ENCODE data around the gene JAG2.

Gene JAG2

DNA sequence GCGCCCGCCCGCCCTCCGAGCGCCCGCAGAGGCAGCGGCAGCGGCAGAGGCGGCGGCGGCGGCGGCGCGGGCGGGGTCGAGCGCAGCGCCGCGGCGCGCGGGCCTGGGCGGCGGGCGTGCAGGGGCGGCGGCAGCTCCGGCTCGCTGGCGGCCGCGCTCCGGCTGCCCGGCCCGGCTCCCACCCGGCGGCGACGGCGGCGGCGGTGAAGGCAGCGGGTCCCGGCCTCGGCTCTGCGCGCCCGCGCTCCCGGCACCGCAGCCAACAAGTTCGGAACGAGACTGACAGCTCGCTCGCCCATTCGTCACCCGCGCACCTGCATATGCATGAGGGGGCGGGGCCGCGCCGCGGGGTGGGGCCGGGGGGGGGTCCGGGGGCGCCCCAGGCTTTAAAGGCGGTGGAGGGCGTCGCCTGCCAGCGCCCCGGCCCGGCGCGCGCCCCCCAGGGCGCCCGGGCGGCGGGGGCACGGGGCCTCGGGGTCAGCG is at the start of gene JAG2:
TSS of gene JAG2 (minus strand) at position 281 of the 483 bp plus-strand sequence. CDS start 356 bp downstream, outside the sequence.
- in situ Hi-C loops (cut with HindIII; ENCODE audit: low sequenced_read_pairs) = no loop called here

DNA sequence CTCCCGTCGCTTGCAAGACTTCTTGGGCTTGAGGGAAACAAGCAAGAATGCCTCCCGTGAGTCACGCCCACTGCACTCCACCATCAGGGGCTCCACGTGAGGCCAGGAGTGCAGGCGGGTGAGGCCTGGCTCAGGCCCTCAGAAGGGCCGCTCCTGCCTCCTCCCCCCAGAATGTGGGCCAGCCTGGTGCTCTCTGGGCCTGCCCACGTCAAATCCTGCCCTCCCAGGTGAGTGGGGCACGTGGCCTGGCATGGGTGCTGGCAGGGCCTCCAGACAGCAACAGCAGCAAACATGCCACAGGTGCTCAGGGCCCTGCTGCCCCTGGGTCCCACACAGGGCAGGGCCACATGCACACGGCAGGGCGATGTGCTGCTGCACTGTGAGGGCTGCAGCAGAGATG is 49.2 kb upstream of the JAG2 start:
- in situ Hi-C loops (cut with HindIII; ENCODE audit: low sequenced_read_pairs) = no loop called here

- in situ Hi-C loops (cut with HindIII; ENCODE audit: low sequenced_read_pairs) = no loop called here
Observed at GRCh38 chr14:105216490-105217247, 48.1 kb upstream of the JAG2 start.

- in situ Hi-C loops (cut with HindIII; ENCODE audit: low sequenced_read_pairs) = no loop called here
Observed at GRCh38 chr14:105215602-105216001, 47.0 kb upstream of the JAG2 start.

DNA sequence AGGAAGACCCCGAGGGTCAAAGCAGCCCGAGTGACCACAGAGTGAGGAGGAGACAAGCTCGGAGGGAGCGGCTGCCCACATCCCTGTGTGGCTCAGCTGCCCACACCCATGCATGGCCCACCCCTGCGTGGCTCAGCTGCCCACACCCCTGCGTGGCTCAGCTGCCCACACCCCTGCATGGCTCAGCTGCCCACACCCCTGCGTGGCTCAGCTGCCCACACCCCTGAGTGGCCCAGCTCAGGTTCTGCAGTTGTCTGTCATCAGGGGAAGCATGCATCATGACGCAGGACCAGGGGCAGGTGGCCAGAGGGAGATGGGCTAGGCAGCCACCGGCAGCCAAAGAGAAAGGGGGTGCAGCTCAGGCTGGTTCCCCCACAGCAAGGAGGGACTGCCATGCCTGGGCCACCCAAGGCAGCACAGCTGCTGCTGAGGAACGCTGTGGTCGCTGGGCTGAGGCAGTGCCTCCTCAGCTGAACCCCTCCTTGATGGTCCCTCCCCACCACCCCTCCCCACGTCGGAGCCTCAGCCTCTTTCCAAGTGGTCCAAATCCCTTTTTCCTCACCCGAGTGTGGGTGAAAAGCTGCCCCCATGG is 45.8 kb upstream of the JAG2 start:
- in situ Hi-C loops (cut with HindIII; ENCODE audit: low sequenced_read_pairs) = no loop called here

- in situ Hi-C loops (cut with HindIII; ENCODE audit: low sequenced_read_pairs) = no loop called here
Observed at GRCh38 chr14:105213361-105213760, 44.8 kb upstream of the JAG2 start.

DNA sequence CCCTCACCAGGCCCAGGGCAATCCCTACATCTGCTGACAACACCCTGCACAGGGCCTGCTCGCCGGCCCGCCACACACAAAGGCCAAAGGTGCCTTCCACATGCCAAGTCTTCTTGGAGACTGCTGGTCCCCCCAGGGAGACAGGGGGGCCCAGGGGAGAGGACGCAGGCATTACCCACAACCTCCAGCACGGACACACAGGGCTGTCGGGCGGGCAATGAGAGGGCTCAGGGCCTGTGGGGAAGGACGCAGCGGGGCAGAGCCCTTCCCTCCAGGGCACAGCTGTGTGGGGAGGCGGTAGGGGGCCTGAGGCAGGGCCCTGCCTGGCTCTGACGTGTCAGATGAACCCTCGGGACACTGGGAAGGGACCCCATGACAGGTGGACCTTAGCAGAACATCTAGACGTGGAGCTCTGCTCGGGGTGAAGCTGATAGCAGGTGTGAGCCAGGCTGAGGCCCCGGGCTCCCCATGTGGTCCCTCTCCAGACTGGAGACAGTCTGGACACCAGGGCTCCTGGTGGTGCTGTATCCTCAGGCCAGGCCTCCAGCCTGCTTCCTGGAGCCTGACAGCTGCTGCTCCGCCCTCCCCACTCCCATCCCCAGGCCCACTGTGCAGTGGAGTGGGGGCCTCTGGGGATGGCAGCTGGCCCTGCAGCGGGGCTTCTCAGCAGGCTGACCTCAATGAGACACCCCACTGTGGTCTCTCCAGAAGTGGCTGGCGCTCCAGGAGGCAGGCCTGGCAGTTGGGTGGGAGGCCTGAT is 44.1 kb upstream of the JAG2 start:
- in situ Hi-C loops (cut with HindIII; ENCODE audit: low sequenced_read_pairs) = no loop called here

- in situ Hi-C loops (cut with HindIII; ENCODE audit: low sequenced_read_pairs) = no loop called here
Observed at GRCh38 chr14:105211758-105212089, 43.1 kb upstream of the JAG2 start.

- in situ Hi-C loops (cut with HindIII; ENCODE audit: low sequenced_read_pairs) = no loop called here
Observed at GRCh38 chr14:105211086-105211757, 42.6 kb upstream of the JAG2 start.

GRCh38 chr14:105210266-105211025 is 41.9 kb upstream of the JAG2 start:
- in situ Hi-C loops (cut with HindIII; ENCODE audit: low sequenced_read_pairs) = no loop called here

DNA sequence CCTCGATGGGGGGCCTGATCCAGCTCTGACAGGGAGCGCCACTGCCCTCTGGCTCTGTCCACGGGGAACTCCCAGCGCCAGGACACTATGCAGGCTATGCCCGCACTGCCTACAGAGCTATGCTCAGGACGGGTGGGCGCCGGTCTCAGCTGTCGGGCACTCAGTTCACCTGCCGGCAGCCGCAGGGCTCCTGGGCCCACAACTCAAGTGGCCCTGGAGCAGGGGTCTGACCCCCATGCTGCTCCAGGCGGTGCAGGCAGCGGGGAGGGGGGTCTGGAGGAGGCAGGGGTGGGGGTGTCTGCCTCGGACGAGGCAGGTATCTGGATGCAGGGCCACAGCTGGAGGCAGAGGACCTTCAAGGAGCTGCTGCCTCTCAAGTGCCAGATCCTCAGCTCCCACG is 41.1 kb upstream of the JAG2 start:
- in situ Hi-C loops (cut with HindIII; ENCODE audit: low sequenced_read_pairs) = no loop called here

GRCh38 chr14:105209091-105209490 is 40.5 kb upstream of the JAG2 start:
- in situ Hi-C loops (cut with HindIII; ENCODE audit: low sequenced_read_pairs) = no loop called here

DNA sequence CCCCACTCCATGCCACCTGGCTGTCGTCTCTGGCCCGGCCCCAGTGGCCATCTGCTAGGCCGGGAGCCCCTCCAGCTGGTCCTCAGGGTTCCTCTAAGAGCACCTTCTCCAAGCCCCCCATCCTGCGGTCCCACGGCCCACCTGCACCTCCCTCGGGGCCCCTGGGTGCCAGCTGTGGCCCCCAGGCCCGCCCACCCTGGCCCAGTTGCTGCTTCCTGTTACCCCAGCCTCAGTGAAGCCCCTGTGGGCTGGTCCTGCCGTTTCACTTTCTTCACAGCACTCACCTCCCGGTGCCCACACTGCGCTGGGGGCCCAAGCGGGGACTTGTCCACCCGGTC is 40.1 kb upstream of the JAG2 start:
- in situ Hi-C loops (cut with HindIII; ENCODE audit: low sequenced_read_pairs) = no loop called here

GRCh38 chr14:105207996-105208737 is 39.6 kb upstream of the JAG2 start:
- in situ Hi-C loops (cut with HindIII; ENCODE audit: low sequenced_read_pairs) = no loop called here

- in situ Hi-C loops (cut with HindIII; ENCODE audit: low sequenced_read_pairs) = no loop called here
Observed at GRCh38 chr14:105207460-105207901, 38.9 kb upstream of the JAG2 start.

GRCh38 chr14:105206873-105207272 is 38.3 kb upstream of the JAG2 start:
- in situ Hi-C loops (cut with HindIII; ENCODE audit: low sequenced_read_pairs) = no loop called here

DNA sequence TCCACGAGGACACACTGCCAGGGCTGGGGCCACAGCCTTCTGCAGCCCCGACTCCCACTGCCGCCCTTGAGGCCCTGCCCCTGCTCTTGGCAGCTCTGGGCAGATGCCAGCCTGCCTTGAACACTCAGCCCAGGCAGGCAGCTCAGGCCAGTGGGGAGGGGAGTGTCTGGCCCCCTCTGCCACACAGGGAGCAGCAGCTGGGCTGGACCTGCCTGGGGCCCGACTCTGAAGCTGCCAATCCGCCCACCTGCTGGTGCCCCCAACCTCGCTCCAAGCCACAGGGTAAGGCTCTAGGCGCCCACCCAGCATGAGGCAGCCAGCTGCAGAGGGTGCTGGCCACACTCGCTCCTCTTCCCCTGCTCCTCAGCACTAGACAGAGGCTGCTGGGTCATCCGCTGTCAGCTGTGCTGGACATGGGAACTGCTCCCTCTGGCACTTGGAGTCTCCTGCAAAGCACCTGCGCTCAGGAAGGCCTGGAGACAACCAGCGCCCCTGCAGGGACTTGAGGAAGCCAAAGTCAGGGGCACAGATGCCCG is 37.2 kb upstream of the JAG2 start:
- in situ Hi-C loops (cut with HindIII; ENCODE audit: low sequenced_read_pairs) = no loop called here

DNA sequence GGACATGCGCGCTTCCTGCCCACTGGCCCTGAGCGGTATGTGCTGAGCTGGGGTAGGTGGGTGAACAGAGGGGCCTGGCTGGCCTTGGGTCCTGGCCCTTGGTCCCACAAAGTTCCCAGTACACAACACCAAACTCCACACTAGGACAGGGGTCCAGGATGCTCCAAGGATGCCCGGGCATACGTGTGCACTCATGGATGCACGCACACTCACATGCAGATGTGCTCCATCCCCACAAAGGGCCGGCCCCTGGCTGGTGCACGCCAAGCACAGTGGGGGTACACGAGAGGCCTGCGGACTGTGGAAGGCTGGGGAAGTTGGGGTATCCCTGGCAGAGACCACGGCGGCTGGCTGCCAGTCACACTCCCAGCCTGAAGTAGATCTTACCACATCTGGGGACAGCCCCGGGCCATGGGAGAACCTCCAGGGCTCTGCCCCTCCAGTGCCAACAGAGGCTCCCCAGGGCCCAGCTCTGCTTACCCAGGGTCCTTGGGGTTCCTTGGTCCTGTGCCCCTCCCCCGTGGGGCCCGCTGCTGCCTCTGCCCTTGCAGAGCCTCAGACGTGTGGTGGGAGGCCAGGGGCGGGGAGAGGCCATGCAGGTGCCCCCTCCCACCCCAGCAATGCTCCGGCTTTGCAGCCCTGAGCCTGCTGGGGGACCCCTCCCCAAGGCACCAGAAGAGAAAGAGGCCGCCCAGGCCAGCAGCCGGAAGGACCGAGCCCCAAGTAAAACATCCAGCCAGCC is 36.5 kb upstream of the JAG2 start:
- in situ Hi-C loops (cut with HindIII; ENCODE audit: low sequenced_read_pairs) = no loop called here
